GM18951 (cell line): ENCODE results near the gene ANG.
"Not testable (repeated sequence)": the region's sequence is repeated elsewhere in the genome, so short reads cannot be mapped to it uniquely, and the experiment has no call there.

Source experiments
- POLR2A ChIP-seq: IDR thresholded peaks from 4 replicates; pipeline ENCODE4 v1.6.1; 2011; ENCODE audit warnings: mild to moderate bottlenecking; ENCODE audit not compliant: insufficient read length, insufficient read depth; ENCODE audit errors: extremely low read depth
- in situ Hi-C: fragments of 300-500 bp; cut with MboI; formaldehyde crosslinking; loops from one replicate; pipeline ENCODE4 v1.12.0; 2022; ENCODE audit warnings: low sequenced_read_pairs, mixed read lengths, inconsistent platforms; ENCODE audit not compliant: unreplicated experiment

ANG gene

DNA sequence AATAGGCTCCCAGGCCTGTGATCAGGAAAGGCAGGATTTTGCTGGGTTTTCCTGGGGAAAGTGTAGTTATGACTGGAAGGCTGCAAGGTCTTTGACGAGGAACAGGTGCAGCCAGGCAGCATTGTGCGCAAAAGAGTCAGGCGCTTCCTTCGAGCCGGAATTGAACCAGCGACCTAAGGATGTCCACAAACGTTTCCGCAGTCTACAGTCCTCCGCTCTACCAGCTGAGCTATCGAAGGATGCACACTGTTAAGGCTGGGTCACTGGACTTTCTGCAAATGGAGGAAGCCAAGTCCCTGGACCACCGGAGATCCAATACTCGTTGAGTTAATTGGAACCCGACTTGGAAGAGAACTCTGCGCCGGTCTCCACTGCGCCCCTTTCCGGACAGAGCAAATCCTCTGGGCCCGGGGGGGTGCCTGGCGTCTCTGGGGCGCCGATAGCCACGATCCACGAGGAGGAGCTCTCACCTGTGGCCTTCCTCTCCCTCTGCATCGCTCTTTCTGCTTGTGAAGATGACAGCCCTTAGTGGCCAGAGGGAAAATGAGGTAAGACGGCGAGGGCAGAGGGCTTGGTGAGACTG lies 28.7 kb upstream of the ANG start:
- TF ChIP-seq POLR2A = no peak
- in situ Hi-C loops = no loop called here

DNA sequence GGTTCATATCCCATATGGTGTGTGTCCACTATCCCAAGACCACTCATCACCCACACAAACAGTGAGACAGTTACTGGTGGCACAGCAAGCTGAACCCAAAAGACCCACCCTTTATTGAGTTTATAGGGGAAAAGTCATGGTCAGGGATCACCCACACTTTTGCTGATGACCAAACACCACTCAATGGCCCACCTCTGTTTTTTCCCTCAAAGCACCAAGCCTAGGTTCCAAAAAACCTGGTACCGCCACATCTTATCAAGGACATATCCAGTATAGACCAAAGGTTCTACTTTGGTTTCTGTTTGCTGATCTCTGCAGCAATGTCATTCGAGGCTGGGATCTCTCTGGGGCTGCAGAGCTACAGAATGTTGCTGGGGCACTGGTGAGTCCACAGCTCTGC lies 27.4 kb upstream of the ANG start:
- no peak for TF ChIP-seq POLR2A
- in situ Hi-C loops = no loop called here

DNA sequence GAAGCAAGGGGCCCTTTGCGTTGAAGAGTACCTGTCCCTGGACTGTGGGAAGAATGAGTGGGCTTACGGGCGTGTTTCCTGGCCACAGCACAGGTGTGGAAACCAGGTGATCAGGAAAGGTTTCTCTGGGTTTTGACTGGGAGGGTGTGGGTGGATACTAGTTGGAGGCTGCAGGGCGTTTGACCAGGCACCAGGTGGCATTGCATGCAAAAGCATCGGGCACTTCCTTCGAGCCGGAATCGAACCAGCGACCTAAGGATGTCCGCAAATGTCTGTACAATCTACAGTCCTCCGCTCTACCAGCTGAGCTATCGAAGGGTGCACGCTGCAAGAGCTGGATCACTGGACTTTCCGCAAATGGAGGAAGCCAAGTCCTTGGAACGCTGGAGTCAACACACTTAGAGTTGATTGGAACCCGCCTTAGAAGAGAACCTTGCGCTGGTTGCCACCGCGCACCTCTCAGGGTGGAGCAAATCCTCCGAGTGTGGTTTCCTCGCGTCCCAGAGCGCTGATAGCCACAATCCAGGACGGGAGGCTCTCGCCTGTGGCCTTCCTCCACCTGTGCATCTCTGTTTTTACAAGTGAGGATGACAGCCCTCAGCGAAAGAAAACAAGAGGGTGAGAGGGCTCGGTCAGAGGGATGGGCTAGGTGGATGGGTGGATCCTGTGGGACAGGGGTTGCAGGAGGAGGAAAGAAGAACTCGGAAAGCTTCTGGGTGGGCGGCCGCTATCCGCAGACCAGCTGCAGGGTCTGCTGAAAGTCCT lies 25.4 kb upstream of the ANG start:
- in situ Hi-C loops = no loop called here
- TF ChIP-seq POLR2A = no peak

DNA sequence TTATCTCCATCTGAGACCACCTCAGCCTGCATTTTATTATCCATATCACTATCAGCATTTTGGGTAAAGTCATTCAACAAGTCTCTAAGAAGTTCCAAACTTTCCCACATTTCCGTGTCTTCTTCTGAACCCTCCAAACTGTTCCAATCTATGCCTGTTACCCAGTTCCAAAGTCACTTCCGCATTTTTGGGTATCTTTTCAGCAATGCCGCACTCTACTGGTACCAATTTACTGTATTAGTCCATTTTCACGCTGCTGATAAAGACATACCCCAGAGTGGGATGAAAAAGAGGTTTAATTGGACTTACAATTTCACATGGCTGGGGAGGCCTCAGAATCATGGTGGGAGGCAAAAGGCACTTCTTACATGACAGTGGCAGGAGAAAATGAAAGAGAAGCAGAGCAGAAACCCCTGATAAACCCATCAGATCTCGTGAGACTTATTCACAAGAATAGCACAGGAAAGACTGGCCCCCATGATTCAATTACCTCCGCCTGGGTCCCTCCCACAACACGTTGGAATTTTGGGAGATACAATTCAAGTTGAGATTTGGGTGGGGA lies 22.1 kb upstream of the ANG start:
- in situ Hi-C loops = not testable (repeated sequence)
- TF ChIP-seq POLR2A = peak; percentile 23

DNA sequence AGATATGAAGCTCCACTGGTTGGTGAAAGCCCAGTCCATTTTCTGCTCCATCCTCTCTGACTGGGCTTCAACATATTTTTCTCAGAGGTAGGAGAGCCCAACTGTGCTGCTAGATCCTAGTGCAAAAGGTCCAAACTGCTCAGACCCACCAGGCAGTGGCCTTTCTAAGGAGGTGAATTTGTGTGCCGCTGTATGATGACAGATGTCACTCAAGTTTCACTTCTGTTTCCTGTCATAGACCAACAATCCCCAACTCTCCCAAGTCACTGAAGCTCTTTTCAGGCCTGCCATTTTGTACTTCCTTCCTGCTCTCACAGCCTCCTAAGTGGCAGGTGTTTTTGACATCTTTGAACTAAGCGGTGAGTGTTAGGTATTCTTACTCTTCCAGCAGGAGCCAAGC lies 20.6 kb upstream of the ANG start:
- peak; percentile 38 for TF ChIP-seq POLR2A
- in situ Hi-C loops = no loop called here

DNA sequence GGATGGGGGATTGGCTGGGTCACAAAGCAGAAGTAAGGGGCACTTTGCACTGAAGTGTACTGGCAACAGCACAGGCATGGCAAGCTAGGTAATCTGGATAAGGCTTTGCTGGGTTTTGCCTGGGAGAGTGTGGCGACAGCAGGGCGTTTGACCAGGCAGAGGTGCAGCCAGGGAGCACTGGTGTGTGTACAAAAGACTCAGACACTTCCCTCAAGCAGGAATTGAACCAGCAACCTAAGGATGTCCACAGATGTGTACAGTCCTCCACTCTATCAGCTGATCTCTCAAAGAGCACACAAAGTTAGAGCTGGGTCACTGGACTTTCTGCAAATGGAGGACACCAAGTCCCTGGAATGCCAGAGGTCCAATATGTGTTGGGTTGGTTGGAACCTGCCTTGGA lies 19.6 kb upstream of the ANG start:
- in situ Hi-C loops = no loop called here
- no peak for TF ChIP-seq POLR2A

DNA sequence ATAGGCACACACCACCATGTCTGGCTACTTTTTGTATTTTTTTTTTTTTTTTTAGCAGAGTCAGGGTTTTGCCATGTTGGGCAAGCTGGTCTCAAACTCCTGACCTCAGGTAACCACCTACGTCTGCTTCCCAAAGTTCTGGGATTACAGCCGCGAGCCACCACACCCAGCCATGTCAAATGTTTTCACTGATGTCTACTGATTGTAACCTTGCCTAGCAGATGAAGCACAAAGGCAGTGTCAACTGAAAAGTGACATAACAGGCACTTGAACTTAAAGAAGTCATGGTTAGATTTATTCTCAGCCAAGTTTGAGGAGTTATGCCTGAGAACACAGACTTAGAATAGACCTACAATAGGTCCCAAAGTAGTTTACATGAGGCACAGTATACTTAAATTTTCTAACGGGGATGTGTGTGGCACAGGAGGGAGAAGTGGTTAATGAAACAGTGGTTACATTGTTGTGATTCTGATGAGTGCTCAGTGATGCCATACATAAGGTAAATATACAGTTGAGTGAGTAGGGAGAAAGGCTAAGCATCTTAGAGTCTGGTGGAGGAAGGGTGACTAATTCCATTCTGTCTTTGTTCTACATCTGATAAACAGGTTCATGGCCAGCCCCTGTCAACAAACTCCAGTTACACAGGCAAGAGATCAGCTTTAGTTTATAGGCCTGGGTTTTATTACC lies 16.8 kb upstream of the ANG start:
- no peak for TF ChIP-seq POLR2A
- in situ Hi-C loops = no loop called here

DNA sequence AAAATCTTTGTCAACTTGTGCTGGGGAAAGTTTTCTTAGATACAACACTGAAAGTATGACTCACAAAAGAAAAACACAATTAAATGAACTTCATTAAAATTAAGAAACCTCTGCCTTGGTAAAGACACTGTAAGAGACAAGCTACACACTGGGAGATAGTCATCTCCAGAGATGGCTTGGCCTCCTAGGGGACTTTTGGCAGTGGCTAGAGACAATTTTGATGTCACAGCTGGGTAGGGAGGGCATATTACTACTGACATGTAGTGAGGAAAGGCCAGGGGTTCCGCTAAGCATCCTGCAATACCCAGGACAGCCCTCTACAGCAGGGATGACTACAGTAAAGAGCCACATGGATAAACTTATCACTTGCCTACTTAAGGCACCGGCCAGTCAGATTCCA lies 12.9 kb upstream of the ANG start:
- no peak for TF ChIP-seq POLR2A
- in situ Hi-C loops = no loop called here

DNA sequence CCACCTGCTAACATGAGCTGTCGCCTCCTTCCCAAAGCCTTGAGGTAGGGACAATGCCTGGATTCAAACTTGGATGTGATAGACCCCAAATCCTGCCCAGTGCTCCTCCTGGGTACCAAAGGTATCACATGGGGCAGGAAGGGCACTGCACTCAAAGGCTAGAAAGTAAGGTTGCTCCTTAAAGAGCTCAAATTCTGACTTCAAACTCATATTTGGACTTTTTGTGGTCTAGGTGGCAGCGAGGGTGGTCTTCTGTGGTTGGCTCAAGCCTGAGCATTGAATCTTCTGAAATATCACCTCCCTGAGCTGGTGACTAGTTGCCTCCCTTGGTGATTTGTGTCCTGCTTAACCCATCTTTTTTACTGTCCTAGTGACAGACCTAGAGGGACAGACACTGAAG lies 12.5 kb upstream of the ANG start:
- in situ Hi-C loops = no loop called here
- no peak for TF ChIP-seq POLR2A

DNA sequence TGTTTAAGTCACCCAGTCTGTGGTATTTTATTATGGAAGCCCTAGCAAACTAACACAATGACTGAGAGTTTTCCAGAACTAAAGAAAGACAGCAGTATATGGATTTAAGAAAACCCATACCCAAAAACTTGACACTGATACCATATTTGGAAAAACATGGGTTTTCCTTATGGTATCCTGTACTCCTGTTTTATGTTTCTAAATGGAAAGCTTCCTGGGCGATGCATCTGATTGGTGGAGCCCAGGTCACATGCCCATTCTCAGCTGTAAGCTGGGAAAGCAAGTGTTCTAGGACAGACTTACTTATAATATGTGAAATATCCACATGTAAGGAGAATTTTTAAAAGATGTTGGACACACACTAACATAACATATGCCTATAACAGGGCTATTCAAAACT lies 8.7 kb upstream of the ANG start:
- in situ Hi-C loops = loop anchor here (10.0 kb wide), 2 partner anchors 45 to 345 kb away; partner anchors contain the start of gene CCNB1IP1
- no peak for TF ChIP-seq POLR2A

DNA sequence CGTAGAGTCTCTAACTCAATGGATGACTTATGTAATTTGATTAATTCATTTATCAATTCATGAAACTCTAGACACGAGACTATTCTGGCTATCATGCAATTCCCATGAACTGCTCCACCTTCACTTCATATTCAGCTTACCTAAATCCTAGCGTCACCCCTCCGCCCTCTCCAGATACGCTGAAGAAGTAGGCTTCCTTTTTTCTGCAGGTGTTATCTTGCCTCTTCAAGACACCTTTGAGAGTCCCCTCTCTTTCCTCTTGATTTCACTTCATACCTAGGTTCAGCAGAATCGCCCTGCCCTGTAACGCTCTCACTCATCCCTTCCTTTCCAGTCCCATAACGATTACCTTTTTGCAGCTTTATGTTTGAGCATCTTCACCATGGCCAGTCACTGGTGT lies 8.2 kb upstream of the ANG start:
- no peak for TF ChIP-seq POLR2A
- in situ Hi-C loops = loop anchor here (10.0 kb wide), 2 partner anchors 46 to 346 kb away; partner anchors contain the start of gene CCNB1IP1

DNA sequence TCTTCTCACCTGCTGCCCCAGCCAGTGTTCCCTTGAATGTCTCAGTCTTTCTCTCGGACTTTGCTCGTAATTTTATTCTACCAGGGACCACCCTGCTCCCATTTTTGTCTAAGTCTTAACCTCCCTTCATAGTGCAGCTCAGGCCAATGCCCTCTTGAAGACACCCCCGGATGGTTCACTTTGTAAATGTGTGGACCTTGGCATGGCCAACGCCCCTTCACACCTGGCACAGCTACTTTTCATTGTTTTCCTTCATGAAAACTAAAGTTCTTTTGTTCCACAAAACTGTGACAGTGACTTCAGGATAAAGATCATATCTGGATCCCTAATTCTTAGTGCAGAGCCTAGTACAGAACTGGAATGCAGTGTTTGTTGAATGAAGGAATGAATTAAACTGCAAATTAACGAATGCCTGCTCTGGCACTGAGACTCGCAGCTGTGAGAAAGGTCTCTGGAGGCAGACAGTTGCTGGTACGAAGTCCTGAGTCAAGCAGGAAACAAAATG lies 7.7 kb upstream of the ANG start:
- in situ Hi-C loops = loop anchor here (10.0 kb wide), 2 partner anchors 46 to 346 kb away; partner anchors contain the start of gene CCNB1IP1
- TF ChIP-seq POLR2A = peak; percentile 14
